Measurements from ENCODE around the gene YTHDF1.

The YTHDF1 gene

DNA sequence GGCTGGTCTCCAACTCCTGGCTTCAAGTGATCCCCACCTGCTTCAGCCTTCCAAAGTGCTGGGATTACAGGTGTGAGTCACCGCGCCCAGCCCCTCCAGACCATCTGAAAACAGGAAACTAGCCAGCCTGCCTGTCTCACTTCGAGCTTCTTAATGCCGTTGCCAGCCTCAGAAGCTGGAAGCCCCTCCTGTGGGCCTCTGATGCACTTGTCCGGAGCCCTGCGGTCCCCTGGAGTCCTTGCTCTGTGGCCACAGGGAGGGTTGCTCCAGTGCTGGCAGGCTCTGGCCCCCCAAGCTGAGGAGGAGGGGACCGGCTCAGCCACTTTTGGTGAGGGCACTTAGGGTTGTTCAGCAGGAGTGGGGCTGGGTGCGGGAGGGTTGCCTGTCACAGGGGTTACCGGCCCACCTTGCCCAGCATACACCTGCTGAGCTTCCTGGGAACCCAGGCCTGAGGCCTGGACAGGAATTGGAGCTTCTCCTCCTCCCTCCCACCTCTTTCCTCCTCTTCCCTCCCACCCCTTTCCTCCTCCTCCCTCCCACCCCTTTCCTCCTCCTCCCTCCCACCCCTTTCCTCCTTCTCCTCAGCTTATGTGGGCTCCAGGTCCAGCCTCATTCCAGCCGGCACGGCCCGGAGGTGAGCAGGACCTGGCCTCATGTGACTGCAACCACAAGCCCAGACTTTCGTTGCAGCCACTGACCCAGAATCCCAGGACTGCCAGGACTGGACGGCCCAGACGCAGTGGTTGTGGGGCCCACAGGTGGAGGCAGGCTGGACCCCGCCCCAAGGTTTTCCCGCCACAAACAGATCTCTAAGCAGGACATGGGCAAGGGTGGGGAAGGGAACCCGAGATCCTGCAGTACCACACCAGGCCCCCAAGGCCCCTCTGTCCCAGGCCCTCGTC is 10.4 kb upstream of the YTHDF1 start:
- no peaks in the 10 kb centered on the region for H3K9me3 ChIP-seq (ENCODE audit: control insufficient read depth, insufficient read depth, low read depth, low read length)
- no peak overlapping the region for H3K27ac ChIP-seq (ENCODE audit: extremely low read depth, low read depth, low read length)
- no peak for TF ChIP-seq ZNF658 (tag by site-specific recombination; IDR thresholded peaks at IDR 0.05)
- 0 out of 2 replicates have a peak, but pooled peaks have one; percentile 26 for TF ChIP-seq GLIS1 (tag by site-specific recombination; IDR thresholded peaks at IDR 0.05)
- TF ChIP-seq ZNF792 (tag by site-specific recombination; IDR thresholded peaks at IDR 0.05) = no peak
- TF ChIP-seq, protein P1, sequence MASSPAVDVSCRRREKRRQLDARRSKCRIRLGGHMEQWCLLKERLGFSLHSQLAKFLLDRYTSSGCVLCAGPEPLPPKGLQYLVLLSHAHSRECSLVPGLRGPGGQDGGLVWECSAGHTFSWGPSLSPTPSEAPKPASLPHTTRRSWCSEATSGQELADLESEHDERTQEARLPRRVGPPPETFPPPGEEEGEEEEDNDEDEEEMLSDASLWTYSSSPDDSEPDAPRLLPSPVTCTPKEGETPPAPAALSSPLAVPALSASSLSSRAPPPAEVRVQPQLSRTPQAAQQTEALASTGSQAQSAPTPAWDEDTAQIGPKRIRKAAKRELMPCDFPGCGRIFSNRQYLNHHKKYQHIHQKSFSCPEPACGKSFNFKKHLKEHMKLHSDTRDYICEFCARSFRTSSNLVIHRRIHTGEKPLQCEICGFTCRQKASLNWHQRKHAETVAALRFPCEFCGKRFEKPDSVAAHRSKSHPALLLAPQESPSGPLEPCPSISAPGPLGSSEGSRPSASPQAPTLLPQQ (tag by site-specific recombination; IDR thresholded peaks at IDR 0.05) = peak; percentile 42; the same call in 1 of the 2 replicates
- peak; percentile 95 for TF ChIP-seq ZFHX2 (tag by site-specific recombination; conservative IDR thresholded peaks at IDR 0.05)
- peak; percentile 50; the same call in 1 of the 2 replicates for TF ChIP-seq ZFP69B (tag by site-specific recombination; IDR thresholded peaks at IDR 0.05)
- TF ChIP-seq SP2 (tag by site-specific recombination; IDR thresholded peaks at IDR 0.05) = peak; percentile 32
- TF ChIP-seq EGR2 (tag by site-specific recombination; IDR thresholded peaks at IDR 0.05; ENCODE audit: low read depth) = peak; percentile 93
- TF ChIP-seq SP3 (tag by site-specific recombination; IDR thresholded peaks at IDR 0.05) = peak; percentile 77
- no peak overlapping the region for H3K4me3 ChIP-seq (ENCODE audit: low read depth, low read length)
- H3K4me1 ChIP-seq (ENCODE audit: control insufficient read depth, insufficient read depth, low read length) = peaks cover 4% of the 10 kb centered on the region
- POLR2A ChIA-PET = interaction anchor here (1.5 to 3.6 kb wide), 3 partner anchors 11 to 47 kb away, joined by 3 to 26 read pairs (median 22); partner anchors contain the start of genes ARFGAP1 and YTHDF1
- no peaks in the 10 kb centered on the region for H3K36me3 ChIP-seq (ENCODE audit: control insufficient read depth in 2 of 2, insufficient read depth in 1 of 2, low read length in 2 of 2)
- CTCF ChIA-PET = interaction anchor here (0.6 to 5.4 kb wide), 8 partner anchors 8 to 299 kb away, joined by 3 to 85 read pairs (median 37); partner anchors contain the start of genes ARFGAP1, COL20A1 and YTHDF1

DNA sequence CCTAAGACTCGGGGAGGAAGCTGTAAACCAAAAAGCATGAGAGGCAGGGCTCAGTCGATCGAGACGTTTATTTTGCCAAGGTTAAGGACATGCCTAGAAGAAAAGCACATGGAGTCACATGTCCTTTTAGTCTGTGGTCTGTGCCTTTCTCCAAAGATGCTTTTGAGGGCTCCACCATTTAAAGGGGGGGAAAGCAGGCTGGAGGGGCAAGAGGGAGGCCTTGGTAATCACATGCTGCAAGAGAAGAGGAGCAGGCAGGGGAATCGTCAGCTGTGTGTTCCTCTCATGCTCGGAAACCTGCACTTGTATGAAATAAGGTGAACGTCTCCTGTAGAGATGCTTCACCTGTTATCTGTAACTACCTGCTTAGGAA is 9.1 kb upstream of the YTHDF1 start:
- Histone ChIP-seq H3K36me3 (ENCODE audit: control insufficient read depth in 2 of 2, insufficient read depth in 1 of 2, low read length in 2 of 2) (no peaks in the 10 kb centered on the region), H3K9me3 (ENCODE audit: control insufficient read depth, insufficient read depth, low read depth, low read length) (no peaks in the 10 kb centered on the region), H3K4me1 (ENCODE audit: control insufficient read depth, insufficient read depth, low read length) (peaks cover 4% of the 10 kb centered on the region), H3K27ac (ENCODE audit: extremely low read depth, low read depth, low read length) (no peak overlapping the region), H3K4me3 (ENCODE audit: low read depth, low read length) (no peak overlapping the region)
- CTCF ChIA-PET = interaction anchor here (0.6 to 5.4 kb wide), 13 partner anchors 10 to 157 kb away, joined by 3 to 85 read pairs (median 37); partner anchors contain the start of genes ARFGAP1, BIRC7, COL20A1 and YTHDF1
- POLR2A ChIA-PET = interaction anchor here (0.5 to 3.6 kb wide), 4 partner anchors 9 to 403 kb away, joined by 3 to 26 read pairs (median 13); partner anchors contain the start of genes ARFGAP1 and YTHDF1
- TF ChIP-seq, protein P2, sequence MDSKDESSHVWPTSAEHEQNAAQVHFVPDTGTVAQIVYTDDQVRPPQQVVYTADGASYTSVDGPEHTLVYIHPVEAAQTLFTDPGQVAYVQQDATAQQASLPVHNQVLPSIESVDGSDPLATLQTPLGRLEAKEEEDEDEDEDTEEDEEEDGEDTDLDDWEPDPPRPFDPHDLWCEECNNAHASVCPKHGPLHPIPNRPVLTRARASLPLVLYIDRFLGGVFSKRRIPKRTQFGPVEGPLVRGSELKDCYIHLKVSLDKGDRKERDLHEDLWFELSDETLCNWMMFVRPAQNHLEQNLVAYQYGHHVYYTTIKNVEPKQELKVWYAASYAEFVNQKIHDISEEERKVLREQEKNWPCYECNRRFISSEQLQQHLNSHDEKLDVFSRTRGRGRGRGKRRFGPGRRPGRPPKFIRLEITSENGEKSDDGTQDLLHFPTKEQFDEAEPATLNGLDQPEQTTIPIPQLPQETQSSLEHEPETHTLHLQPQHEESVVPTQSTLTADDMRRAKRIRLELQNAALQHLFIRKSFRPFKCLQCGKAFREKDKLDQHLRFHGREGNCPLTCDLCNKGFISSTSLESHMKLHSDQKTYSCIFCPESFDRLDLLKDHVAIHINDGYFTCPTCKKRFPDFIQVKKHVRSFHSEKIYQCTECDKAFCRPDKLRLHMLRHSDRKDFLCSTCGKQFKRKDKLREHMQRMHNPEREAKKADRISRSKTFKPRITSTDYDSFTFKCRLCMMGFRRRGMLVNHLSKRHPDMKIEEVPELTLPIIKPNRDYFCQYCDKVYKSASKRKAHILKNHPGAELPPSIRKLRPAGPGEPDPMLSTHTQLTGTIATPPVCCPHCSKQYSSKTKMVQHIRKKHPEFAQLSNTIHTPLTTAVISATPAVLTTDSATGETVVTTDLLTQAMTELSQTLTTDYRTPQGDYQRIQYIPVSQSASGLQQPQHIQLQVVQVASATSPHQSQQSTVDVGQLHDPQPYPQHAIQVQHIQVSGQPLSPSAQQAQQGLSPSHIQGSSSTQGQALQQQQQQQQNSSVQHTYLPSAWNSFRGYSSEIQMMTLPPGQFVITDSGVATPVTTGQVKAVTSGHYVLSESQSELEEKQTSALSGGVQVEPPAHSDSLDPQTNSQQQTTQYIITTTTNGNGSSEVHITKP (tag by site-specific recombination; IDR thresholded peaks at IDR 0.05) = peak; percentile 78
- TF ChIP-seq ZNF658 (tag by site-specific recombination; IDR thresholded peaks at IDR 0.05) = no peak
- peak; percentile 11 for TF ChIP-seq ZNF335 (tag by site-specific recombination; conservative IDR thresholded peaks at IDR 0.05)
- TF ChIP-seq, protein P3, sequence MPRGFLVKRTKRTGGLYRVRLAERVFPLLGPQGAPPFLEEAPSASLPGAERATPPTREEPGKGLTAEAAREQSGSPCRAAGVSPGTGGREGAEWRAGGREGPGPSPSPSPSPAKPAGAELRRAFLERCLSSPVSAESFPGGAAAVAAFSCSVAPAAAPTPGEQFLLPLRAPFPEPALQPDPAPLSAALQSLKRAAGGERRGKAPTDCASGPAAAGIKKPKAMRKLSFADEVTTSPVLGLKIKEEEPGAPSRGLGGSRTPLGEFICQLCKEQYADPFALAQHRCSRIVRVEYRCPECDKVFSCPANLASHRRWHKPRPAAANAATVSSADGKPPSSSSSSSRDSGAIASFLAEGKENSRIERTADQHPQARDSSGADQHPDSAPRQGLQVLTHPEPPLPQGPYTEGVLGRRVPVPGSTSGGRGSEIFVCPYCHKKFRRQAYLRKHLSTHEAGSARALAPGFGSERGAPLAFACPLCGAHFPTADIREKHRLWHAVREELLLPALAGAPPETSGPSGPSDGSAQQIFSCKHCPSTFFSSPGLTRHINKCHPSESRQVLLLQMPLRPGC (tag by site-specific recombination; IDR thresholded peaks at IDR 0.05) = no peak
- TF ChIP-seq SALL2 (tag by site-specific recombination; IDR thresholded peaks at IDR 0.05; ENCODE audit: borderline replicate concordance) = no peak
- TF ChIP-seq ZNF394 (tag by site-specific recombination; IDR thresholded peaks at IDR 0.05; ENCODE audit: borderline replicate concordance) = no peak
- TF ChIP-seq ZNF514 (tag by site-specific recombination; IDR thresholded peaks at IDR 0.05) = no peak
- TF ChIP-seq ZNF664 (tag by site-specific recombination; IDR thresholded peaks at IDR 0.05) = no peak
- no peak for TF ChIP-seq ZBTB7A (tag by site-specific recombination; IDR thresholded peaks at IDR 0.05; ENCODE audit: low read depth)
- TF ChIP-seq, protein P4, sequence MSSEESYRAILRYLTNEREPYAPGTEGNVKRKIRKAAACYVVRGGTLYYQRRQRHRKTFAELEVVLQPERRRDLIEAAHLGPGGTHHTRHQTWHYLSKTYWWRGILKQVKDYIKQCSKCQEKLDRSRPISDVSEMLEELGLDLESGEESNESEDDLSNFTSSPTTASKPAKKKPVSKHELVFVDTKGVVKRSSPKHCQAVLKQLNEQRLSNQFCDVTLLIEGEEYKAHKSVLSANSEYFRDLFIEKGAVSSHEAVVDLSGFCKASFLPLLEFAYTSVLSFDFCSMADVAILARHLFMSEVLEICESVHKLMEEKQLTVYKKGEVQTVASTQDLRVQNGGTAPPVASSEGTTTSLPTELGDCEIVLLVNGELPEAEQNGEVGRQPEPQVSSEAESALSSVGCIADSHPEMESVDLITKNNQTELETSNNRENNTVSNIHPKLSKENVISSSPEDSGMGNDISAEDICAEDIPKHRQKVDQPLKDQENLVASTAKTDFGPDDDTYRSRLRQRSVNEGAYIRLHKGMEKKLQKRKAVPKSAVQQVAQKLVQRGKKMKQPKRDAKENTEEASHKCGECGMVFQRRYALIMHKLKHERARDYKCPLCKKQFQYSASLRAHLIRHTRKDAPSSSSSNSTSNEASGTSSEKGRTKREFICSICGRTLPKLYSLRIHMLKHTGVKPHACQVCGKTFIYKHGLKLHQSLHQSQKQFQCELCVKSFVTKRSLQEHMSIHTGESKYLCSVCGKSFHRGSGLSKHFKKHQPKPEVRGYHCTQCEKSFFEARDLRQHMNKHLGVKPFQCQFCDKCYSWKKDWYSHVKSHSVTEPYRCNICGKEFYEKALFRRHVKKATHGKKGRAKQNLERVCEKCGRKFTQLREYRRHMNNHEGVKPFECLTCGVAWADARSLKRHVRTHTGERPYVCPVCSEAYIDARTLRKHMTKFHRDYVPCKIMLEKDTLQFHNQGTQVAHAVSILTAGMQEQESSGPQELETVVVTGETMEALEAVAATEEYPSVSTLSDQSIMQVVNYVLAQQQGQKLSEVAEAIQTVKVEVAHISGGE (tag by site-specific recombination; conservative IDR thresholded peaks at IDR 0.05; ENCODE audit: low read depth) = no peak
- no peak for TF ChIP-seq ZNF571 (tag by site-specific recombination; IDR thresholded peaks at IDR 0.05)
- TF ChIP-seq, protein P5, sequence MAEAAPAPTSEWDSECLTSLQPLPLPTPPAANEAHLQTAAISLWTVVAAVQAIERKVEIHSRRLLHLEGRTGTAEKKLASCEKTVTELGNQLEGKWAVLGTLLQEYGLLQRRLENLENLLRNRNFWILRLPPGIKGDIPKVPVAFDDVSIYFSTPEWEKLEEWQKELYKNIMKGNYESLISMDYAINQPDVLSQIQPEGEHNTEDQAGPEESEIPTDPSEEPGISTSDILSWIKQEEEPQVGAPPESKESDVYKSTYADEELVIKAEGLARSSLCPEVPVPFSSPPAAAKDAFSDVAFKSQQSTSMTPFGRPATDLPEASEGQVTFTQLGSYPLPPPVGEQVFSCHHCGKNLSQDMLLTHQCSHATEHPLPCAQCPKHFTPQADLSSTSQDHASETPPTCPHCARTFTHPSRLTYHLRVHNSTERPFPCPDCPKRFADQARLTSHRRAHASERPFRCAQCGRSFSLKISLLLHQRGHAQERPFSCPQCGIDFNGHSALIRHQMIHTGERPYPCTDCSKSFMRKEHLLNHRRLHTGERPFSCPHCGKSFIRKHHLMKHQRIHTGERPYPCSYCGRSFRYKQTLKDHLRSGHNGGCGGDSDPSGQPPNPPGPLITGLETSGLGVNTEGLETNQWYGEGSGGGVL (tag by site-specific recombination; IDR thresholded peaks at IDR 0.05) = peak; percentile 64
